ENCODE data around the gene POM121.
"Not testable (repeated sequence)": the region's sequence is repeated elsewhere in the genome, so short reads cannot be mapped to it uniquely, and the experiment has no call there.

The POM121 gene

GRCh38 chr7:72950432-72950831 lies 25.5 kb downstream of the POM121 start:
- not testable (repeated sequence) for DNase-seq

GRCh38 chr7:72953901-72954562 lies 29.1 kb downstream of the POM121 start:
- DNase-seq: not testable (repeated sequence)

- not testable (repeated sequence) for DNase-seq
These were observed 29.8 kb downstream of the POM121 start for GRCh38 chr7:72954563-72955198.

- DNase-seq: not testable (repeated sequence)
These were observed 35.1 kb downstream of the POM121 start for GRCh38 chr7:72960029-72960428.

- not testable (repeated sequence) for DNase-seq
These were observed 35.9 kb downstream of the POM121 start for GRCh38 chr7:72960626-72961345.

GRCh38 chr7:72961346-72961650 lies 36.4 kb downstream of the POM121 start:
- DNase-seq: not testable (repeated sequence)

GRCh38 chr7:72963056-72963455 lies 38.2 kb downstream of the POM121 start:
- not testable (repeated sequence) for DNase-seq

- not testable (repeated sequence) for DNase-seq
These were observed 40.5 kb downstream of the POM121 start for GRCh38 chr7:72965186-72965975.

GRCh38 chr7:72966892-72967291 lies 42.0 kb downstream of the POM121 start:
- DNase-seq: not testable (repeated sequence)

GRCh38 chr7:72968980-72969516 lies 44.2 kb downstream of the POM121 start, which contains the start of gene TRIM74:
TSS of gene TRIM74 (minus strand) at chr7:72969466. CDS start at chr7:72966157, 3,309 bp downstream.
- not testable (repeated sequence) for DNase-seq

- not testable (repeated sequence) for DNase-seq
These were observed 44.8 kb downstream of the POM121 start for GRCh38 chr7:72969688-72970087.

- not testable (repeated sequence) for DNase-seq
These were observed 46.6 kb downstream of the POM121 start for GRCh38 chr7:72971505-72971904.

GRCh38 chr7:72974781-72975180 lies 49.9 kb downstream of the POM121 start:
- not testable (repeated sequence) for DNase-seq

GRCh38 chr7:72975656-72976286 lies 50.9 kb downstream of the POM121 start:
- not testable (repeated sequence) for DNase-seq

GRCh38 chr7:72976434-72976833 lies 51.5 kb downstream of the POM121 start:
- not testable (repeated sequence) for DNase-seq

GRCh38 chr7:72980382-72980781 lies 55.5 kb downstream of the POM121 start:
- not testable (repeated sequence) for DNase-seq

GRCh38 chr7:72982084-72982483 lies 57.2 kb downstream of the POM121 start:
- not testable (repeated sequence) for DNase-seq

GRCh38 chr7:72990146-72990913 lies 65.4 kb downstream of the POM121 start:
- DNase-seq: not testable (repeated sequence)

- not testable (repeated sequence) for DNase-seq
These were observed 70.6 kb downstream of the POM121 start for GRCh38 chr7:72995484-72995883.

- not testable (repeated sequence) for DNase-seq
These were observed 72.6 kb downstream of the POM121 start for GRCh38 chr7:72997447-72997846.

- not testable (repeated sequence) for DNase-seq
These were observed 73.1 kb downstream of the POM121 start for GRCh38 chr7:72997887-72998468.
